NCI-H2227 treated with DMSO at 0.1 percent for 48 hours (cell line): ENCODE measurements around the gene C2CD4C.
"Not testable (repeated sequence)": the region's sequence is repeated elsewhere in the genome, so short reads cannot be mapped to it uniquely, and the experiment has no call there.

Experiments
- DNase-seq: peaks from one replicate; lab custom pipeline; 2025; lab: John Stamatoyannopoulos, UW

The C2CD4C gene

DNA sequence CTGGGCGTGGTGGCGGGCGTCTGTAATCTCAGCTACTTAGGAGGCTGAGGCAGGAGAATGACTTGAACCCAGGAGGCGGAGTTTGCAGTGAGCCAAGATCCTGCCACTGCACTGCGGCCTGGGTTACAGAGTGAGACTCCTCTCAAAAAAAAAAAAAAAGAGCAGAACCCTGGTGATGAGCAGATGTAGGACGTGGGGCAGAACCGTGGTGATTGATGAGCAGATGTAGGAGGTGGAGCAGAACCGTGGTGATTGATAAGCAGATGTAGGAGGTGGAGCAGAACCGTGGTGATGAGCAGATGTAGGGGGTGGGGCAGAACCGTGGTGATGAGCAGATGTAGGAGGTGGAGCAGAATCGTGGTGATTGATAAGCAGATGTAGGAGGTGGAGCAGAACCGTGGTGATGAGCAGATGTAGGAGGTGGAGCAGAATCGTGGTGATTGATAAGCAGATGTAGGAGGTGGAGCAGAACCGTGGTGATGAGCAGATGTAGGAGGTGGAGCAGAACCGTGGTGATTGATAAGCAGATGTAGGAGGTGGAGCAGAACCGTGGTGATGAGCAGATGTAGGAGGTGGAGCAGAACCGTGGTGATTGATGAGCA, 28.2 kb downstream of the C2CD4C start:
- not testable (repeated sequence) for DNase-seq

DNA sequence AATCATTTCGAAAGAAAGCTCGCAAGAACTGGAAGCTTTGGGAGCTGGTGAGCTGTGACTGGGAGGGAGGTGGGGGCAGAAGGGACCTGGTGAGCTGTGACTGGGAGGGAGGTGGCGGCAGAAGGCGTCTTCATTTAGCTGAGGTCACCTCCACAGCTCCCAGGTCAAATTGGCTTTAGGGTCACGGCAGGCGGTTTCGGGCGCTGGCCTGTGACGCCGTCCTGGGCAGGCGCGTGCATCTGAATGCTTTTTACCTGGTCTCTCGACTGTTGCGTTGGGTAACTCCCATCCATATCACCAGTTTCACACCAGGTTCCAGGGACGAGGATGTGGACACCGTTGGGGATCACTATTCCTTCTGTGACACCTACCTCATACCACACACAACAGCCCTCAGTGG, 29.2 kb downstream of the C2CD4C start:
- DNase-seq, result no peak

- no peak for DNase-seq
These were observed 30.2 kb downstream of the C2CD4C start for GRCh38 chr19:378706-379105.

DNA sequence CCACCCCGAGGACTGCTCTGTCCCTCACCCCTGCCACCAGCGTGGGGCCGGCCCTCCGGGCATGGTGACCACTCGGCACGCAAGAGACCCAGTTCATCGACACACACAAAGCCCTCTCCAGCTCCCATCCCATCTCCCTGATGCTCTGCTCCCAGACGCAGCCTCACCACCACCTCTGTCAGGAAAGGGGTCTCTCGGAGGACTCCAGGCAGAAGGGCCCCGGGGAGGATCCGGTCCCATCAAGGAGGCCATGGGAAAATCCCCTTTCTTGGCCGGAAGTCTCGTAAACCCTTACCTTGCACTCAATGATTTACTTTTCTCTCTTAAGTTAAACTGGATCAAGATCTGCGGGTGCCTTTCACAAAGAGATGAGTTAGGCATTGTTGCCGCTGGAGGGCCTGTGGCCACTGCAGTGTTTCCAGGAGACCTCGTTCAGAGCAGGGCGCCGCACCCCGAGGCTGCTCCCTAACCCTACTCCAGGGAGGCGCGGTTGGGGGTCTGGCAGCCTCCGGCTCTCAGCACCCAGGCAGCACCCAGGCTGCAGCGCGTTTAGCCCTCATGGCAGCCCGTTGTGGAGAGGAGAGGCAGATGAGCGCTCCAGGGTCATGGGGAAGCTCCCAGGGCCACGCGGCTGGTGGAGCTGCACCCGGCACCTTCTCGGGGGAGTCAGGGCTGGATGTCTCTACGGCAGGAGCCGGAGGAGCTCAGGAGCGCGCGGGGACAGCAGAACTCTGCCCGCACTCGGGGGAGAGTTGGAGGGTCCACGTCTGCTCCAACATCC, 31.0 kb downstream of the C2CD4C start:
- no peak for DNase-seq

- DNase-seq, result no peak
These were observed 32.9 kb downstream of the C2CD4C start for GRCh38 chr19:376111-376470.

DNA sequence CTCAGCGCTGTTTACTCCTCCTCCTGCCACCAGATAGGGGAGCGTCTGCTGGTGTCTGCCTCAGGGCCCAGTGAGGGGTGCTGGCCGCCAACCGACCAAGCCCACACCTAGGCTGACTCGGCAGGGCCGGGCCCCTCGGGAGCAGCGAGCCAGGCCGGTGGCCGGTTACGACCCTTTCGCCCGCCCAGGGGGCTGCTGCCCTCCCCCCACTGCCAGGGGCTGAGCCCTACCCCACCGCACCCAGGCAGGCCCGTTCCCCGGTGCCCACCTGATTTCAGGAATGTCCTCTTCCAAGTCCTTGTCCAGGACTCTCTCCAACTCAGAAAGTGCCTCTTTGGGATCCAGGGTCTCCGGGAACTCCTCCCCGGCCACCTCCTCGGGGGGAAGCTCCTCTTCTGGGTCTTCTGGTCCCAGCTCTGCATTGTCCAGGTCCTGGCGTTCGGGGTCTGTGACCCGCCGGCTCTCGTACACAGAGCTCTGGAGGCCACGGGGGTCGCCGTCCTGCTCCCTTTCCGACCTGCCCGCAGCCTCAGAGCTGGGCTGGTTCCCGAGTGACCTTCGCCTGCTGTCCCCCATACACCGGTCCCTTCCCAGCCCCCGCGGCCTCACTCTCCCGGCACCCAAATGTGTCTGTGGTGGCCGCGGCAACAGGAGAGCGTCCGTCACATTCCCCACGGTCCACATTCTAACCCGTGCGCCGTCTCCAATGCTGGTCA, 33.4 kb downstream of the C2CD4C start:
- no peak for DNase-seq

DNA sequence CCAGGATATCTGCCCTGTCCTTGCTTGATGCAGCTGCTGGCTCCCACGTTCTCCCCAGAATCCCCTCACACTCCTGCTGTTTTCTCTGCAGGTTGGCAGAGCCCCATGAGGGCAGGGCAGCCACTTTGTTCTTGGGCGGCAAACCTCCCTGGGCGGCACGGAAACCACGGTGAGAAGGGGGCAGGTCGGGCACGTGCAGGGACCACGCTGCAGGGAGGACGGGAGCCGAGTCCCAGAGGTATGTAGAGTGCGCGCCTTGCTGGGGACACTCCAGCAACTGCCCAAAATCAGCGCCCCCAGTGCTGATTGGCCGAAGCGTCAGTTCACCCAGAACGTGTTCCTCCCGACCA, 34.1 kb downstream of the C2CD4C start:
- no peak for DNase-seq

GRCh38 chr19:374183-374885, 34.6 kb downstream of the C2CD4C start:
- DNase-seq, result no peak

DNA sequence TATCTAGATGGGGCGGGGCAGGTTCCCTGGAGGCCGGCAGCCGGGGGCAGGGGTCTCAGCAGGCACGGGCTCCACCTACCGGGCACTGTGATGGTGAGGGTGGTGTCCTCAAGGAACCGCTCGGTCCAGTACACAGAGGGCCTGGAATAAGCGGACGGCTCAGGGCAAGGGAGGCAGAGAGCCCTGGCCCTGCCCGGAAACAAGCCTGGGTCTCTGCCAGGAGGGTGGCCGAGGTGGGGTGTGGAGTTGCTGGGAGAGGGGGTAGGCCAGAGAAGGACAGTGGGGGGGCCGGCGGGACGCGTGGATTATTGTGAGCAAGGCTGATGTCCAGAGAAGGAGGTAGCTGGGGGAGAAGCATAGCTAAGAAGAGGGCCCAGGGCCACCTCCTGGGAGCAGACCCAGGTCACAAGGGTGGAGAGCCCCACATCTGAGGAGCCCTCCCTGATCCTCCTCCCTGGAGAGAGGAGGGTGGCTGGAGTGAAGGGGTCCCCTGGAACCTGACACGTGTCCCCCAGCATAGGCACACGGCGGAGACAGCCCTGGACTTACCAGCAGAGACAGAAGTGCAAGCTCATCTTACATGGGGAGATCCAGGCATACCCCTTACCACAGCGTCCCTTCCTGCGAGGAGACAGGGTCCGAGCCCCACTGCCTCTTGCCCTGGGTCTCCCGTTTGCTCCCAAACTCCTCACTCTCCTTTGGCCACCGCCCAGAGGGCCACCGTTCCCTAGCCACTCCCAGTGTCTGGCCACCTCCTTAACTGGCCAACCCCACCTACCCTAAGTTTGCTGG, 35.4 kb downstream of the C2CD4C start:
- no peak for DNase-seq

DNA sequence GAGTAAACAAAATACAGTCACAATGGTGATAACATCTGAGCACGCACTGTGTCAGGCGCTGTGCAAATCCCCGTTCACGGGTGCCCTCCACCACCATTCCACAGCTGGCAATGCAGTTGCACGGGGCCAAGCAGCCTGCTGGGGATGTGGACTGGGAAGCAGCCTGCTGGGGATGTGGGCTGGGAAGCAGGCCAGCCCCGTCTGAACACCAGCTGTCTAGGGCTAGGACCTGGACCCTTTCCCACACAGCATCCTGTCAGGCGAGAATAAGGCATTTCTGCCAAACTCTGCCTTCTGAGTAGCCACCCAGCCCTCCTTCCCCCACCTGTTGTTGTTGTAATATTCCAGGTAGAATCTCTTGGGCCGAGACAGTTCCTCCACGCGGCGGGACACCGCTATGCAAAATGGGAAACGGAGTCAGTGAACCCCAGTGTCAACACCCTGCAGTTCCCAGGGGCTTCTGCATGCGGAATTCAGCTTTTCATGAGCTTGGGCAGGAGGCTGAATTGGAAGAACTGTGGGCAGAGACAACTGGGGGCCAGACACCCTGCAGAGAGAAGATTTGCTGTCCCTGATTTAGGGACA, 36.5 kb downstream of the C2CD4C start:
- DNase-seq, result no peak

DNA sequence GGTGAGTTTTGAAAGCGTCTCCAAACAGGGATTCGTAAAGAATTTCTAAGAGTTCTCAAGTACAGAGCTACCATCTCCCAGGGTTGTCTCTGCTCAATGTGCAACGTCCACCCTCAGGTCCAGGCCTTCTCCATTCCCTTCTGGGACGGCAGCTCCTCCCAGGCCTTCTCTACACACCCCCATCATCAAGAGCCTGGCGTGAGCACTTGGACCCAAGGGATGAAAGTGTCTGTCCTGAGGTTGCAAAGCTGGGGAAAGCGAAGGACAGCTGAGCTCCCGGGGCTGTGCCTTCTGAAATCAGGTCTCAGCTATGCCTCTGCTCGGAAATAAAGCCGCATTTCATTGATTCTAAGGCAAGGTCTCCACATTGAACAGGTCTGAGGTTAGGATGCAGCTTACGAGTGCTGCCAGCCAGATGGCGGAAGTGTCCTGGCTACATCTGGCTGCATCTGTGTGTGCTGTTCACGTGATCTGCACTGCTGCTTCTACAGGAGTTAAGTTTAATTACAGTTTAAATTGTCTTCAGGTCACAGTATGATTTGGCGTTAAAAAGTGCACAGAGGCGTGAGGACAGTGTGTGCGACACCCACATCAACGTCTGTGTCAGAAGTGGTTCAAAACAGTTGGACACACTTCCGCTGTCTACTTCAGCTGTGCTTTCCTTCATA, 37.3 kb downstream of the C2CD4C start:
- peak; percentile 30 for DNase-seq

DNA sequence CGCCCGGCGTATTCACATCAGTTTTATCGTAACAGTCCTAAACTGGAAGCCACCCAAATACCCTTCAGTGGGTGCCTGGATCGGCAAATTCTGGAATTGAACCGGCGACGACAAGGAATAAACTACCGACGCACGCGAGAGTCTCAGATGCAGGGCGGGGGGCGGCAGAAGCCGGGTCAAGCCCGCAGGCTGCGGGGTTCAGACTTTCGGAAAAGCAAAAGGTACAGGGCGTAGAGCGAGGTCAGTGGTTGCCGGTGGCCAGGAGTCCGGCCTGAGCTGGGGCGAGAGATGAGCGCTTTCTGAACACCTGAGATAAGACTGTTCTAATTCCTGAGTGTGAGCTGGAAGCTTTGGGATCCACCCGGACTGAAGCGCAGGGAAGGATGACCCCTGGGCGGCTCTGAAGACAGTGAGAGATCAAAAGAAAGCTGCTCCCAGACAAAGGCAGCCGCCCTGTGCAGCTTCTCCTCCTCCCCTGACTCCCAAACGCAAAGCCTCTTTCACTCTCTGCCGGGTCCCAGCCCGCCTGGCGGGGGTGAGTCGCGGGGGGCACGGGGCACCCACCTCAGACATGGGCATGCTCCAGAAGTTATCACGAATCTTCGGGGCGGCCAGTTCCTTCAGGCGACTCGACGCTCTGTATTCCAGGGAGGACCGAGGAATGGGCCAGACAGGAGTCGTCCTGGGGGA, 38.2 kb downstream of the C2CD4C start:
- DNase-seq, result no peak

GRCh38 chr19:369876-370275, 39.1 kb downstream of the C2CD4C start:
- no peak for DNase-seq

GRCh38 chr19:369256-369655, 39.7 kb downstream of the C2CD4C start:
- no peak for DNase-seq

- DNase-seq, result no peak
These were observed 40.3 kb downstream of the C2CD4C start for GRCh38 chr19:368630-369024.

- DNase-seq, result no peak
These were observed 40.9 kb downstream of the C2CD4C start for GRCh38 chr19:367963-368629.

DNA sequence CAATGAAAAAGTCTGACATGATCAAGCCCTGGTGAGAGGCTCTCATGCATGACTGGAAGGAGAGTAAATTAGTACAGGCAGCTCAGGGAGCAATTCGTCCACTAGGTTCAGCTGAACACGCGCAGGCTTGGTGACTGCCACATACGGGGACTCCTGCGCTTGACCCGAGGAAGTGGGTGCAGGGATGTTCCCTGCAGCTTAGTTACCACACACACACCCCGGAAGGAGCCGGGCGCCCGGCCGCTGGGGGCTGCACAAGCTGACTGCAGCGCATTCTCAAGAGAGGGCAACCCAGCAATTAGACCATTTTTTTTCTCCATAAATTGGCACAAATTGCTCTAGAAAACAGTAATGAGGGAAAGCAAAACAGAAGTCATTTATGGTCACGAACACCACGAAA, 41.4 kb downstream of the C2CD4C start:
- no peak for DNase-seq

DNA sequence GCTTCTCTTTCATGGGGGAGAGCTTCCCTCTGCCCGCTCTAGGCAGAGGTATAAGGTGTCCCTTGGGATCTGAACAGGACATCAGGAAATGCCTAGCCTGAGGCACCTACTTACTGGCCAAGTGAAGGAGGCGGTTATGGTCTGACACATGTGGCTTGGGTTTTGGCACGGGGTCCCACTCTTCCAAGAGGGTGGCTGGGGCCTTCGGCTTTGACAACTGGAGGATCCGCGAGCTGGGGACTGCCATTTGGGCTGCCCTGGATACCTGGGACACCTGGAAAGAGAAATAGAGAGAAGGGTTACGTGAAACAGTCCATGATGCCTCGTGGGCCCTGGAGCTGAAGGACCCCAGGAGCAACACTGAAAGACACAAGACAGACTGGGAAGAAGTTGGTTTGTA, 42.0 kb downstream of the C2CD4C start:
- no peak for DNase-seq

DNA sequence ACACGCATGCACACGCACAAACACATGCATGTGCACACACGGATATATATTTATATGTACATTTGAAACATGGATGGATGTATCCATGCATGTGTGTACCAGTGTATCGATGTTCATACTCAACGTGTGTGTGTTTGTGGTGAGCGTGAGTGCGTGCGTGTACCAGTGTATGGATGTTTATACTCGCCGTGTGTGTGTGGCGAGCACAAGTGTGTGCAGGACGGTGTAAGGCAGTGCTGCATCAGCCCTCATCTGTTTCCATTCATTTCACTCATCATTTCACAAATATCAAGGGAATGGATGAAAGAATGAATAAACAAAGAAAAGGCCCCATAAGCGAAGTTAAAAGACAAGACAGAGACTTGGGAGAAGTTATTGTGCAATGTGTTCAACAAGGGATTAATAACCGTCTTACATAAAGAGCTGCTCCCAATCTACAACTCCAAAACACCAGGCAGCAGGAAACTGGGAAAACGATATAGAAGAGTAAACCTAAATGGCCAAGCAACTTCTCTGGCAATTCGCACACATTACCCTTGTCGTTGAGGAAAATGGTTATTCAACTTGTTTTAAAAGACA, 42.7 kb downstream of the C2CD4C start:
- DNase-seq, result no peak
